ENCODE data around the gene NCK2. TPM values are rescaled to one million over a fixed set of nuclear protein-coding genes. Genes with fewer than 3 reads are reported as not detected.

NCK2 gene
- total RNA-seq, 1 donor from 2014 or later, result 42.3 TPM

- H3K27me3 ChIP-seq (ENCODE audit: control insufficient read depth in 3 of 3, insufficient read depth in 3 of 3, low read length in 3 of 3), result no peaks in the 10 kb centered on the region
- H3K9me3 ChIP-seq (ENCODE audit: control insufficient read depth in 3 of 3, low read length in 3 of 3), result no peaks in the 10 kb centered on the region
- H3K9ac ChIP-seq (ENCODE audit: low read depth in 1 of 3, low read length in 3 of 3), result peak overlapping the region; percentile 70 to 85 (median 80)
- peak overlapping the region; percentile 71 to 78 (median 78) for H3K4me3 ChIP-seq (ENCODE audit: low read length in 3 of 3)
- H3K4me1 ChIP-seq (ENCODE audit: control insufficient read depth in 3 of 3, insufficient read depth in 3 of 3, low read length in 3 of 3), result peaks cover 43 to 64% (median 50%) of the 10 kb centered on the region in 3 donors
- H3K36me3 ChIP-seq (ENCODE audit: control insufficient read depth in 3 of 3, insufficient read depth in 3 of 3, low read length in 3 of 3), result no peaks in the 10 kb centered on the region
- peak overlapping the region; percentile 73 for H3K27ac ChIP-seq (ENCODE audit: low read depth, low read length)
Observed at GRCh38 chr2:105746177-105747080, 1.7 kb downstream of the NCK2 start.

GRCh38 chr2:105747254-105747894, 2.7 kb downstream of the NCK2 start:
- H3K4me1 ChIP-seq (ENCODE audit: control insufficient read depth in 3 of 3, insufficient read depth in 3 of 3, low read length in 3 of 3), result peaks cover 43 to 64% (median 52%) of the 10 kb centered on the region in 3 donors

GRCh38 chr2:105747991-105748390, 3.3 kb downstream of the NCK2 start:
- no peaks in the 10 kb centered on the region for H3K27me3 ChIP-seq (ENCODE audit: control insufficient read depth in 3 of 3, insufficient read depth in 3 of 3, low read length in 3 of 3)
- H3K4me1 ChIP-seq (ENCODE audit: control insufficient read depth in 3 of 3, insufficient read depth in 3 of 3, low read length in 3 of 3), result peaks cover 43 to 64% (median 52%) of the 10 kb centered on the region in 3 donors
- peak overlapping the region; percentile 5 for H3K27ac ChIP-seq (ENCODE audit: low read depth, low read length)
- H3K9ac ChIP-seq (ENCODE audit: low read depth in 1 of 3, low read length in 3 of 3), result peak overlapping the region in 1 of 3 donors; percentile 48
- H3K4me3 ChIP-seq (ENCODE audit: low read length in 3 of 3), result no peak overlapping the region
- H3K9me3 ChIP-seq (ENCODE audit: control insufficient read depth in 3 of 3, low read length in 3 of 3), result no peaks in the 10 kb centered on the region
- H3K36me3 ChIP-seq (ENCODE audit: control insufficient read depth in 3 of 3, insufficient read depth in 3 of 3, low read length in 3 of 3), result no peaks in the 10 kb centered on the region

More at GRCh38 chr2:105747254-105747894, 2.7 kb downstream of the NCK2 start:
- Histone ChIP-seq H3K9ac (ENCODE audit: low read depth in 1 of 3, low read length in 3 of 3) (peak overlapping the region in 1 of 3 donors; percentile 48), H3K36me3 (ENCODE audit: control insufficient read depth in 3 of 3, insufficient read depth in 3 of 3, low read length in 3 of 3) (no peaks in the 10 kb centered on the region), H3K27me3 (ENCODE audit: control insufficient read depth in 3 of 3, insufficient read depth in 3 of 3, low read length in 3 of 3) (no peaks in the 10 kb centered on the region), H3K9me3 (ENCODE audit: control insufficient read depth in 3 of 3, low read length in 3 of 3) (no peaks in the 10 kb centered on the region), H3K27ac (ENCODE audit: low read depth, low read length) (no peak overlapping the region), H3K4me3 (ENCODE audit: low read length in 3 of 3) (peak overlapping the region in 2 of 3 donors; percentile 71 to 78)

GRCh38 chr2:105748566-105748965, 3.9 kb downstream of the NCK2 start:
- Histone ChIP-seq H3K4me3 (ENCODE audit: low read length in 3 of 3) (no peak overlapping the region), H3K4me1 (ENCODE audit: control insufficient read depth in 3 of 3, insufficient read depth in 3 of 3, low read length in 3 of 3) (peaks cover 44 to 67% (median 55%) of the 10 kb centered on the region in 3 donors), H3K9me3 (ENCODE audit: control insufficient read depth in 3 of 3, low read length in 3 of 3) (no peaks in the 10 kb centered on the region), H3K27me3 (ENCODE audit: control insufficient read depth in 3 of 3, insufficient read depth in 3 of 3, low read length in 3 of 3) (no peaks in the 10 kb centered on the region), H3K27ac (ENCODE audit: low read depth, low read length) (no peak overlapping the region), H3K9ac (ENCODE audit: low read depth in 1 of 3, low read length in 3 of 3) (no peak overlapping the region), H3K36me3 (ENCODE audit: control insufficient read depth in 3 of 3, insufficient read depth in 3 of 3, low read length in 3 of 3) (no peaks in the 10 kb centered on the region)

GRCh38 chr2:105749583-105750400, 5.1 kb downstream of the NCK2 start:
- Histone ChIP-seq H3K4me3 (ENCODE audit: low read length in 3 of 3) (peak overlapping the region in 1 of 3 donors; percentile 18), H3K9me3 (ENCODE audit: control insufficient read depth in 3 of 3, low read length in 3 of 3) (no peaks in the 10 kb centered on the region), H3K9ac (ENCODE audit: low read depth in 1 of 3, low read length in 3 of 3) (peak overlapping the region in 2 of 3 donors; percentile 27 to 30), H3K27me3 (ENCODE audit: control insufficient read depth in 3 of 3, insufficient read depth in 3 of 3, low read length in 3 of 3) (no peaks in the 10 kb centered on the region), H3K27ac (ENCODE audit: low read depth, low read length) (peak overlapping the region; percentile 26), H3K4me1 (ENCODE audit: control insufficient read depth in 3 of 3, insufficient read depth in 3 of 3, low read length in 3 of 3) (peaks cover 48 to 71% (median 63%) of the 10 kb centered on the region in 3 donors), H3K36me3 (ENCODE audit: control insufficient read depth in 3 of 3, insufficient read depth in 3 of 3, low read length in 3 of 3) (no peaks in the 10 kb centered on the region)

GRCh38 chr2:105750735-105751134, 6.0 kb downstream of the NCK2 start:
- peaks cover 51 to 79% (median 68%) of the 10 kb centered on the region in 3 donors for H3K4me1 ChIP-seq (ENCODE audit: control insufficient read depth in 3 of 3, insufficient read depth in 3 of 3, low read length in 3 of 3)
- H3K27ac ChIP-seq (ENCODE audit: low read depth, low read length), result no peak overlapping the region
- no peaks in the 10 kb centered on the region for H3K36me3 ChIP-seq (ENCODE audit: control insufficient read depth in 3 of 3, insufficient read depth in 3 of 3, low read length in 3 of 3)
- no peak overlapping the region for H3K9ac ChIP-seq (ENCODE audit: low read depth in 1 of 3, low read length in 3 of 3)
- no peak overlapping the region for H3K4me3 ChIP-seq (ENCODE audit: low read length in 3 of 3)
- no peaks in the 10 kb centered on the region for H3K9me3 ChIP-seq (ENCODE audit: control insufficient read depth in 3 of 3, low read length in 3 of 3)
- H3K27me3 ChIP-seq (ENCODE audit: control insufficient read depth in 3 of 3, insufficient read depth in 3 of 3, low read length in 3 of 3), result no peaks in the 10 kb centered on the region

GRCh38 chr2:105751272-105751671, 6.6 kb downstream of the NCK2 start:
- Histone ChIP-seq H3K9ac (ENCODE audit: low read depth in 1 of 3, low read length in 3 of 3) (no peak overlapping the region), H3K9me3 (ENCODE audit: control insufficient read depth in 3 of 3, low read length in 3 of 3) (no peaks in the 10 kb centered on the region), H3K4me3 (ENCODE audit: low read length in 3 of 3) (no peak overlapping the region), H3K27ac (ENCODE audit: low read depth, low read length) (no peak overlapping the region), H3K4me1 (ENCODE audit: control insufficient read depth in 3 of 3, insufficient read depth in 3 of 3, low read length in 3 of 3) (peaks cover 46 to 79% (median 68%) of the 10 kb centered on the region in 3 donors), H3K36me3 (ENCODE audit: control insufficient read depth in 3 of 3, insufficient read depth in 3 of 3, low read length in 3 of 3) (no peaks in the 10 kb centered on the region), H3K27me3 (ENCODE audit: control insufficient read depth in 3 of 3, insufficient read depth in 3 of 3, low read length in 3 of 3) (no peaks in the 10 kb centered on the region)

GRCh38 chr2:105752691-105753358, 8.1 kb downstream of the NCK2 start:
- Histone ChIP-seq H3K36me3 (ENCODE audit: control insufficient read depth in 3 of 3, insufficient read depth in 3 of 3, low read length in 3 of 3) (no peaks in the 10 kb centered on the region), H3K4me1 (ENCODE audit: control insufficient read depth in 3 of 3, insufficient read depth in 3 of 3, low read length in 3 of 3) (peaks cover 42 to 75% (median 60%) of the 10 kb centered on the region in 3 donors), H3K4me3 (ENCODE audit: low read length in 3 of 3) (no peak overlapping the region), H3K9ac (ENCODE audit: low read depth in 1 of 3, low read length in 3 of 3) (no peak overlapping the region), H3K9me3 (ENCODE audit: control insufficient read depth in 3 of 3, low read length in 3 of 3) (no peaks in the 10 kb centered on the region), H3K27me3 (ENCODE audit: control insufficient read depth in 3 of 3, insufficient read depth in 3 of 3, low read length in 3 of 3) (no peaks in the 10 kb centered on the region), H3K27ac (ENCODE audit: low read depth, low read length) (no peak overlapping the region)

- Histone ChIP-seq H3K4me3 (ENCODE audit: low read length in 3 of 3) (no peak overlapping the region), H3K9ac (ENCODE audit: low read depth in 1 of 3, low read length in 3 of 3) (no peak overlapping the region), H3K4me1 (ENCODE audit: control insufficient read depth in 3 of 3, insufficient read depth in 3 of 3, low read length in 3 of 3) (peaks cover 43 to 71% (median 56%) of the 10 kb centered on the region in 3 donors), H3K9me3 (ENCODE audit: control insufficient read depth in 3 of 3, low read length in 3 of 3) (no peaks in the 10 kb centered on the region), H3K27me3 (ENCODE audit: control insufficient read depth in 3 of 3, insufficient read depth in 3 of 3, low read length in 3 of 3) (no peaks in the 10 kb centered on the region), H3K36me3 (ENCODE audit: control insufficient read depth in 3 of 3, insufficient read depth in 3 of 3, low read length in 3 of 3) (no peaks in the 10 kb centered on the region), H3K27ac (ENCODE audit: low read depth, low read length) (no peak overlapping the region)
Observed at GRCh38 chr2:105753380-105753779, 8.7 kb downstream of the NCK2 start.
